COLO668 (cell line): ENCODE data around the gene CCDC9B.

Source experiments
- DNase-seq: peaks from one replicate; lab custom pipeline; 2025; ENCODE audit not compliant: unreplicated experiment; lab: John Stamatoyannopoulos, UW

The CCDC9B gene

GRCh38 chr15:40345867-40346578, 5.3 kb upstream of the CCDC9B start:
- DNase-seq = no peak

- no peak for DNase-seq
These were observed 4.6 kb upstream of the CCDC9B start for GRCh38 chr15:40345225-40345866.

- peak; percentile 62 for DNase-seq
These were observed 3.9 kb upstream of the CCDC9B start for GRCh38 chr15:40344631-40345120.

DNA sequence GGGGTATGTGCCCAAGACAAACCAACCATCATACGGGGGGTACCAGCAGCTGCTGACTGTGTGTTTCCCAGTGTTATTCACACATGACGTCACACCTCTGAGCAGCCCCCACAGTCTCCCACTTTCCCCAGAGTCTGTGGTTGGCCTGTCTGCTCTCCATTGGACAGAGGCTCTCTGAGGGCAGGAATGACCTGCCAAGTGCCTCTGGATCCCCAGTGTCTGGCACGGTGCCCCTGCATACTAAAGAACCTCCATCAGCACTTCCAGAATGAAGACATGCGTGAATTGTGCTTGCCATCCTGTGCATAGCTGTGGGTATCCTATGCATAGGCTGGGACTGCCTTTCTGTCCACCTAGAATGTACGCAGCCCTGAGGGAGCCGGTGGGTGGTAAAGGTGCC, 3.5 kb upstream of the CCDC9B start:
- DNase-seq = no peak

GRCh38 chr15:40343512-40343911, 2.8 kb upstream of the CCDC9B start:
- no peak for DNase-seq

GRCh38 chr15:40342416-40343320, 1.9 kb upstream of the CCDC9B start:
- DNase-seq = no peak

DNA sequence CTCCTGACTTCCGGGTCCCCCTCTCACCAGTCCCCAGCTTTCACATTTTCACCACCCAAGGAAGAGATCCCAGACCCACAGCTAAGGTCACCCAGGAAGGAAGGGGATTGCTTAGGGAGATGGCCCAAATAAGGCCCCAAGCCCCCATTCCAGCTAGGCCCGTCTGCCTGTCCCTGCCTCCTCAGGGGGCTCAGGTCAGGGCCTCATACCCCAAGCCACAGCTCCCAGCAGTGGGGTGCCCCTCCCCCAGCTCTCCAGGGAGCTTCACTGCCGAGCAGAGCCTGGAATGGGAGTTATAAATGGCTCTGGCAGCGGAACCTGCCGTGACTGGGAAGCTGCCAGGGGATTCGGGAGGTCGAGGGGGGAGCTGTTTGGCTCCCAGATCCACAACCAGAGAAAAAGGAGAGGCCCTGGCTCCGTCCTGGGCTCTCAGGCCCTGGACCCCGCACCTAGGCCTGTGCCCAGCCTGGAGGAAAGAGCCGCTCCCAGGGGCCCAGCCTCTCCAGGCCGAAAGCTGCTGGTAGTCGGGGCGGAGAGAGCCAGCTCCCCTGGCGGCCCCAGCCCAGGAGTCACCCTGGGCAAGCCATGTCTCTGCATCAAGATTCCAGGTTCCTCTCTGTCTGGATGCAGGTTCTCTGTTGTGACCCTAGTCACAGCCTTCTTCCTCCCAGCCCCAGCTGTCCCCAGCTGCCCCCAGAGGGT, 550 bp downstream of the CCDC9B start:
- peak; percentile 45 for DNase-seq

DNA sequence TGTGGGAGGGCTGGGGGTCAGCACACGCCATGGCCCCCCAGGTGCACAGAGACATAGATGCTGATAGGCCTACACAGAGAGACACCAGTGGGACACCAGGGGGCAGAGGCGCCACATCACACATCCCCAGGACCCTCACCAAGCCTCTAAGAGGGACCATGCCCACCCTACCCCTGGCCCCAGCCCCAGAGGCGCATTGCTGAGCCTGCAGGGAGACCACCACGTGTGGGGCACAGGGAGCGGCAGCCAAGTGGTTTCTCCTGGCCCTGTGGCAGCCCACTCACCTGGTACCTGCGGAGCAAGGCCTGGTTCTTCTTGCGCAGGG, 1.2 kb downstream of the CCDC9B start:
- DNase-seq = no peak

- DNase-seq = no peak
These were observed 1.7 kb downstream of the CCDC9B start for GRCh38 chr15:40338921-40339620.

GRCh38 chr15:40338041-40338657, 2.6 kb downstream of the CCDC9B start:
- peak; percentile 75 for DNase-seq

GRCh38 chr15:40337597-40337996, 3.1 kb downstream of the CCDC9B start:
- no peak for DNase-seq

DNA sequence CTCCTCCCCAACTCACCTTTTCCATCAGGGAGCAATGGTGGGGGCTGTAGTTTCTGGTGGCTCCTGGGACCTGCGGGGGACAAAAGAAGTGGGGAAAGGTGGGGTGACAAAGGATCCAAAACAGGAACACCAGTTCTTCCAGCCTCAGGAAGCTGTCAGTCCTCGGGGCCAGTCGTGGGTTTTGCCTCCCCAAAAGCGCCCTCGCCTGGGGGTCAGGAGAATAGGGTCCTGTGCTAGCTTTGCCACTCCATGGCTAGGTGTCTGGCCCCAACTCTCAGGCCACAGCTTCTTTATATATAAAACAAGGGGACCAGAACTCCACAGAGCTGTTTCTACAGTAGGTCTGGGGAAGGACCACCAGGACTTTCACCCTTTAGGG, 4.0 kb downstream of the CCDC9B start:
- no peak for DNase-seq

- no peak for DNase-seq
These were observed 4.6 kb downstream of the CCDC9B start for GRCh38 chr15:40335938-40336743.

GRCh38 chr15:40334941-40335795, 5.6 kb downstream of the CCDC9B start:
- no peak for DNase-seq

DNA sequence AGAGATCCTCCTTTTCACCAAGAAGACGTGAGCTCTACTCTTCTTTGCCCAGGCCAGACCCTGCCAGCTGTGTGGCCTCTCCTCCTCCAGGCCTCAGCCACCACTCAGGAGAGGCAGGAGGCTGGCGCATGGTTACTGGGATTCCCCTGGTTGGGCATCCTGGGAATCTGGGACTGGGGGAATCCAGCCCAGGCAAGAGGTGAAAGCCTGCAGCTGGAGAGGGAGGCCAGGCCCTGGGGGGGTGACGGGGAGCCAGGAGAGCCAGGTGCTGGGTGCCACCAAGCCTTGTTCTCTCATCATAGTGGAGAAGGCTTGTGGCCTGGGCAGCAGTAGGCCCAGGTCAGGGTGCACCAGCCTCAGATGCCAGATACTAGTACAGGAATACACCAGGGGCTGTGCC, 6.2 kb downstream of the CCDC9B start:
- no peak for DNase-seq

DNA sequence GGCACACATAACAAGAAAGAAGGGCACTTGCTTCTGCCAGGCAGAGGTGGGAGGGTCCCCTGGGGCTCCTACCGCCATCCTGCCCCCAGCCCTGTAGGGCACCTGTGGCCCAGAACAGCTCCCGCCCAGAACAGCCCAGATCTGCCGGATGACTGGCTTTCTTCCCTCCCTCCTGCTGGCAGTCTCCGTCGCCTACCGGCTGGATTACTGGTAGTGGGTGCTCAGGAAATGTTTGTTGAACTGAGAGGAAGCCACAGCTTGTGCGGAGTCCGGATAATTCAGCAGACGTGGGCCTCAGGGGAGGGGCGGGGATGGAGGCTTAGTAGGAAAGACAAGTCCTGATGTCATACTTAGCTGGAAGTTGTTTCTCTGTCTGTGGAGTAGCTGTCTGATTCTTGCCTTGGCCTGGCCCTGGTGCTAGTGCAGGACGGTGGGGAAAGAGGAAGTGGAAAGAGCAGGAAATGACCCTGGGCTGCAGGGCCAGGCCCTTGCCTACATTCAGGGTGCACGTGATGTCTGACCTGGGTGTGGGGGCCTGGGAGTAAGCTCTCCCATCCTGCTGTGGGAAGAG, 6.7 kb downstream of the CCDC9B start:
- no peak for DNase-seq

DNA sequence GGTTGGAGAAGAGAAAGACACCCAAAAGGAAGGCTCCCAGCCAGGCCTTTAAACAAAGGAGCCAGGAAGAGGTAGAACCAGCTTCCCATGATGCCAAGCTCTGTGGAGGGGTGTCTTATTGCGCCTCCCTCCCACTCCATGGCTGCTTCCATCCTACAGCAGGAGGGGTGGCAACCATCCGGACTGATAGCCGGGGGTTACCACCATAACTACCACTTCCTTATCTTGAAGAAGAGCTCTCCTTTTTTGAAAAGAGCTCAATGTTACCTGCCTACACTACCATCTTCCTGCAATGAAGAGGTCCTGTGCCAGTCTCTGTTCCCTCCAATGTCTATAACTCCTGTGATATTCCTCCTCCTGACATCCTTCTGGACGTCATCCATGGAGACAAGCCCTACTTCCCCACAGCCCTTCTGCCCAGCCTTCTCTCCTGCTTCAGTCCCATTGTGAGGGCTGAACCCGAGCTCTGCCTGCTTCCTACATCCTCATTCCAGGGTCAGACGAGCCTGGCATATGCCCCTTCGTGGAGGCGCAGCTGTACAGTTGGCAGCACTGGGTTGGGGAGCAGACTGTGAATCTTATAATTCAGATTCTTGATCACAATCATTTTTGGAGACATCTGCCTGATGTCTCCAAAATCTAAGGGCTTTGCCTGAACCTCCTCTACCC, 8.5 kb downstream of the CCDC9B start:
- DNase-seq = no peak

DNA sequence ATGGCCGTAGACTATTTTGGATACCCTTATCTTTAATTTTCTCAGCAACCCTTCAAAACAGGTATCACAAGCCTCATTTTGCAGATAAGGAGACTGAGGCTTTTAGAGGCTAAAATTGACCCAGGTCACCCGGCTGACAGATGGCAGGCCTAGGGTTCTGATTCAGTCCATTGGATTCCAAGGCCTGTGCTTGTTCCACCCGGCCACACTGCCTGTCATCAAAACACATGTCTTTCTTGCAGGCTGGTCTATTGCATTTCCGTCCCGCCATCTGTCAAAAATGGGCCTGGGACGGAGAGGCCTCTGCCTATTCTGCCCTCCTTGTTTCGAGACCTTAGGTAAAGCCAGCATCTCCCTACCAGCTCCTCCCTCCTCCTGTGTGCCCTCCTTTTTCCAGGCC, 9.1 kb downstream of the CCDC9B start:
- no peak for DNase-seq
